GM04504 (cell line): ENCODE measurements around the gene DPEP2NB.
"Not testable (repeated sequence)": the region's sequence is repeated elsewhere in the genome, so short reads cannot be mapped to it uniquely, and the experiment has no call there.

Experiments
- DNase-seq: peaks from one replicate; pipeline ENCODE4 v3.0.0-alpha.2; 2012; ENCODE audit warnings: low read depth

DPEP2NB gene

DNA sequence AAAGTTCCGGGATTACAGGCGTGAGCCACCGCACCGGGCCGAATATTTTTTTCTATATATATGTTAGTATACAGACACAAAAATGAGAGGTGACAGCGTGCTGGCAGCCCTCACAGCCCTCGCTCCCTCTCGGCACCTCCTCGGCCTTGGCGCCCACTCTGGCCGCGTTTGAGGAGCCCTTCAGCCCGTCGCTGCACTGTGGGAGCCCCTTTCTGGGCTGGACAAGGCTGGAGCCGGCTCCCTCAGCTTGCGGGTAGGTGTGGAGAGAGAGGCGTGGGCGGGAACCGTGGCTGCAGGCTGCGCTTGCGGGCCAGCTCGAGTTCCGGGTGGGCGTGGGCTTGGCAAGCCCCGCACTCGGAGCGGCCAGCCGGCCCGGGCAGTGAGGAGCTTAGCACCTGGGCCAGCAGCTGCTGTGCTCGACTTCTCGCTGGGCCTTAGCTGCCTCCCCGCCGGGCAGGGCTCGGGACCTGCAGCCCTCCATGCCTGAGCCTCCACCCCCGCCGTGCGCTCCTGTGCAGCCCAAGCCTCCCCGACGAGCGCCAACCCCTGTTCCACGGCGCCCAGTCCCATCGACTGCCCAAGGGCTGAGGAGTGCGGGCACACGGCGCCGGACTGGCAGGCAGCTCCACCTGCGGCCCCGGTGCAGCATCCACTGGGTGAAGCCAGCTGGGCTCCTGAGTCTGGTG, 33.6 kb downstream of the DPEP2NB start:
- no peak for DNase-seq

DNA sequence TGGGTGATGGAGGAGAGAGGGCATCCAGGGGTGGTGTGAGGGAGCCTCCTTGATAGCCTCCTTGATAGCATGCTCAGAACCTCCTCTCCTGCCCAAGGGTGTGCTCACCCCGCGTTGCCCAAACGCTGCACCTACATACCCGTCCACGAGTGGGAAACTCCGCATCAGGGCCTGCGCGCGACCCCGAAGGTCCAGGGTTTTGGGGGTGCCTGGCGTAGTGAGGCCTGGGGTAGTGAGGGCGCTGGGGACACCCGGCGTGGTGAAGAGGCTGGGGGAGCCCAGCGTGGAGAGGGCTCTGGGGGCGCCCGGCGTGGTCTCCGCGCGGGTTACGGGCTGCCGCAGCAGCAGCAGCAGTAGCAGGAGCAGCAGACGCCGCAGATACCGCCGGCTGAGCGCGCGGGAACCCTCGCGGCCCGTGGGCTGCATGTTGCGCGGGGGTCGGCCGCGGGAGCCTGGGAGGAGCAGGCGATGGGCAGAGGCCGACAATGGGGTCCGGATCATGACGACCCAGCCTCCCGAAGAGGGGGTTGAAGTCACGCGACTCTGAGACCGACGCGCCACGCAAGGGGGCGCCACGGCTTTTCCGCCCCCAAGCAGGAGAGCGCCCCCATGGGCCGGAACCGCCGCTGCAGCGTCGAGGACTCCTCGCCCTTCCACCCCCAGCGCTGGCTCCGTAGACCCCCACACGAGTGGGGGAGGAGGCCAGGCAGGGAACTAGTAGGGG, 35.6 kb downstream of the DPEP2NB start, which contains the start of gene DPEP3:
DPEP3 (minus strand) TSS at position 545 of the 724 bp plus-strand sequence; CDS start at position 426, 119 bp downstream.
- DNase-seq, result no peak

DNA sequence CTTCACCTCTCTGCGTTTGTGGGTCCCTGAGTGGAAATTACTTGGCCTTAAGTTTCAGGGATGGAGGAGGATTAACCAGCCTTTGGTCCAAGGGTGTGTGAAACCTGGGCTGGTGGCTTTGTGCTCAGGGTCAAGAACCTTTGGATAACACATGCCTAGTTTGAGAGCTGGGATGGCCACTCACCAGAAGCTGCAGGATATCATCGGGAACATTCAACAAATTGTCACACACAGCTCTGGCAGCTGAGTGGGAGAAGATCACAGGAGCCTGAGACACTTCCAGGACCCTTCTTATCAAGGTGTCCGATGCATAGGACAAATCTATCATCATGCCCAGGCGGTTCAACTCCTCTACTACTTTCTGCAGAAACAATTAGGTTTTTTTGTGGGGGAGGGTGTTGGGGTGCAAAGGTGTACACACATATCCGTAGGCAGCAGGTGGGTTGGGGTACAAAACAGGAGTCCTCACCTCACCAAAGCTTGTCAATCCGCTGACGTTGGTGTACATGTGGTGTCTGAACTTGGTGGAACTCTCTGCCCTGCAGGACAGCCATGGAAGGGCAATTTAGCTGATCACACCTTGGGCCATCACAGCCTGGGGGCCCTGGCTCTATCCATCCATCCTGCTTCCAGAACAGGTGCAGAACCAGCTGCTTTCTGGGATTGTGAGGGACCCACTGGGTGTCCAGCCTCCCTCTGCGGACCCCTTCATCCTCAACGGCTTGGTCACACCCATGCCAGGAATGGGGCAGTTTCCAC, 38.1 kb downstream of the DPEP2NB start:
- no peak for DNase-seq

DNA sequence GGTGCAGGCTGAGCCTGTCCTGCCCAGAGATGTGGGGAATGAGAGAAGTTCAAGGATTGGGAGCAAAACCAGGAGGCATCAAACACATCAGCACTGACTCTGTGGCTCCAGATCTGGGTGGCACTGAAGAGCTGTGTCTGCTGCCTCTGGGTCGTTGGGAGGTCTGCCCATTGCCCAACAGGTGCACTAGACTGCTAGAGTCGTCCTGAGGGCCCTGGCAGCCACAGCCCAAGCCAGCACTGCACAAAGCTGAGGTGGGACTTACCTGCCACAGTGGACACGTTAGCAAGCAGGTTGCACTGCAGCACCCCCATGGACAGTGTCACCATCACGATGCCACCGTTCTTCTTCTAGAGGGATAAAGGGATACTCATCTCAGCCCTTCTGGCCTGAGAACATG, 38.7 kb downstream of the DPEP2NB start:
- no peak for DNase-seq

DNA sequence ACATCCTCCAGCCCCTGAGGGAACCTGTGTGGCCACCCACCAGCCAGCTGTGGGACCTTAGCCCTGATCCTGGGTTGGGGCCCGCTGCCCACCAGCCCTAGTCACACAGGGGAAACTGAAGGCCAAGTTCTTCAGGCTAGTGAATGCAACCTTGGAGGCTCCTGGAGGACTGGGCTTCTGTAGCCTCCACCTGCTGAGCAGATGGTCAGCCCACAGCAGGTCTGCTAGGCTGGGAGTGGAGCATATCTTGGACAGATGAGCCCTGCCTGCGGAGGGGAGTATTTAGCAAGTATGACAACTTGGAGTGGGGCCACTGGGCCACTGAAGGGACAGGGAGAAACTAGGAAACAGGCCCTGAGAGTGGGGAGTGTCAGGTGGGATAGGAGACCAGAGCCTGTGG, 39.5 kb downstream of the DPEP2NB start:
- no peak for DNase-seq

DNA sequence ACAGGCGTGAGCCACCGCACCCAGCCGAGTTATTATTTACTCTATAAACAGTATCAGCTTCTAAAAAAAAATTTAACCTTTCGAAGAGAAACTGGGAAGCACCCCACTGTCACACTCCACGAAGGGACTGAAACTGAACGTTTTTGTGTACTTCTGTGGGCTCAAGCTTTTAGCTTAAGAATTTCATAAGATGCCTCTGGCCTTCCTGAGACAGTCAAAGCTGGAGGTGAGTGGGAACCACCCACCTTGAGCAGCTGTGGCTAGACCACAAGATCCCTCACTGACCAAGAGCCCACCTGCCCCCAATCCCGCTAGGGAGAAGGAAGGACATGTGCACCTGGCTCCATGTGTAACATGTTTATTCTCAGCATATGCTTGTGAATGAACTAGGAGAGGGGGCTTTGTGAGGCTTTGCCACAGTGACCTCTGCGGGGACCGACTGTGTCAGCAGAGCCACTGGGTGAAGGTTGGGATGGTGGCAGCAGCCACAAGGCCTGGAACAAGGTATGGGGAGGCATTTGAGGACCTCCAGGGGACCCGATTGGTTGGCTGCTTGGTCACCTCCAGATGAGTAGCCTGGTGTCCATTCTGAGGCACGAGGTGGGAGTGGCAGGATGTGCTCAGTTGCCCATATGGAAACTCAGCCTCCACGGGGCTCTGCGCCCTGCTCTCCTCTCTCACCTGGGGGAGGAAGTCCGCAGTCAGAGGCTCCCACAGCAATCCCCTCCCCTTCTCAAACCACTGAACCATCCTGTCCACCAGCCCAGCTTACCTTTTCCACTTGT, 40.2 kb downstream of the DPEP2NB start:
- no peak for DNase-seq

DNA sequence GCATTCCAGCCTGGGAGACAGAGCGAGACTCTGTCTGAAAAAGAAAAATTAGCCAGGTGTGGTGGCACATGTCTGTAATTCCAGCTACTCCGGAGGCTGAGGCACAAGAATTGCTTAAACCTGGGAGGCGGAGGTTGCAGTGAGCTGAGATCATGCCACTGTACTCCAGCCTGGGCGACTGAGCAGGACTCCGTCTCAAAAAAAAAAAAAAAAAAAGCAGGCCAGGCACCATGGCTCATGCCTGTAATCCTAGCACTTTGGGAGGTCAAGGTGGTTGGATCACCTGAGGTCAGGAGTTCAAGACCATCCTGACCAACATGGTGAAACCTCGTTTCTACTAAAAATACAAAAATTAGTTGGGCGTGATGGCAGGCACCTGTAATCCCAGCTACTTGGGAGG, 43.4 kb downstream of the DPEP2NB start:
- DNase-seq, result not testable (repeated sequence)

DNA sequence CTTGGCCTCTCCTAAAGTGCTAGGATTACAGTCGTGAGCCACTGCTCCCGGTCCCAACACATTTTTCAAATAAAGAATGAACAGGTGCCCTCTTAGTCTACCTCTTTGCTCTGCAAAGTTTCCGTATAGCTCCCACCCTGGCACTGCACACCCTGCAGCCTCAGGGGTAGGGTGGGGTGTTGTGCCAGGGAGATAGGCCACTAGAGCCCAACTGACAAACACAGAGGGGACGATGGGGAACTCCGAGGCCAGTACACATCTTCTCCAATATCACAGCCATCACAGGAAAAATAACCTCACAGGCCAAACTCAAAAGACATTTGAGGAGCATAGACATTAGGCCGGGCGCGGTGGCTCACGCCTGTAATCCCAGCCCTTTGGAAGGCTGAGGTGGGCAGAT, 44.6 kb downstream of the DPEP2NB start:
- DNase-seq, result no peak

DNA sequence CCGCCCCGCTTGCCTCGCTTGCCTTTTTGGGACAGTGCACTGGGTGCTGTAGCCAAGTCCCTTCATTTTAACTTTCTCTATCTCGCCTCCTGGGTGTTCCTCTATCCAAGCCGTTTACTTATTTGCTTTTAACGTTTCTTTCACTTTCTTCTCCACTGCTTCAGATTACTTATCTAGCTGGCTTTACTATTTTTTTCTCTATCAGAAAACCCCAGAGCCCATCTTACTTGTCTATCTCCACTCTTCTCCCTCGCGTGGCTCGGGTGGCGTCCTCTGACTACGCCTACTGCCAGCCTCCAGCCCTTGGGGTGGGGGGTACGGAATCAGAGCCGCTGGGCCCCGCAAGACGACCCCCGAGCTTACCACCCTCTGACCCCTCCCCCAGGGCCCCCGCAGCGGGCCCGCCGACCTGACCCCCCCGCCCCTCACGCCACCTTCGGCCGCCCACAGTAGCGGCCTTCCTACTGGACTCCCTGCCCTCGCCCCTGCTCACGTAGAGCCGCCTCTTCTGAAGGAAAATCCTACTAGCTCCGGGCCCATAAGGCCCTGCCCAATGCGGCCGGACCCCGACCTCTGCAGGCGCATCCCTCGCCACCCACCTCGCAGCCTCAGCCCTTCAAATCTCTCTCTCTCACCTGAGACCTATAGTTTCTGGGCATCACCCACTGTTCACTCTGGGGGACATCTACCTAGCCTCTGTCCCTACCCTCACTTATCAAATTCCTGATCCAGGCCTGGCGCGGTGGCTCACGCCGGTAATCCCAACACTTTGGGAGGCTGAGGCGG, 46.3 kb downstream of the DPEP2NB start:
- no peak for DNase-seq

DNA sequence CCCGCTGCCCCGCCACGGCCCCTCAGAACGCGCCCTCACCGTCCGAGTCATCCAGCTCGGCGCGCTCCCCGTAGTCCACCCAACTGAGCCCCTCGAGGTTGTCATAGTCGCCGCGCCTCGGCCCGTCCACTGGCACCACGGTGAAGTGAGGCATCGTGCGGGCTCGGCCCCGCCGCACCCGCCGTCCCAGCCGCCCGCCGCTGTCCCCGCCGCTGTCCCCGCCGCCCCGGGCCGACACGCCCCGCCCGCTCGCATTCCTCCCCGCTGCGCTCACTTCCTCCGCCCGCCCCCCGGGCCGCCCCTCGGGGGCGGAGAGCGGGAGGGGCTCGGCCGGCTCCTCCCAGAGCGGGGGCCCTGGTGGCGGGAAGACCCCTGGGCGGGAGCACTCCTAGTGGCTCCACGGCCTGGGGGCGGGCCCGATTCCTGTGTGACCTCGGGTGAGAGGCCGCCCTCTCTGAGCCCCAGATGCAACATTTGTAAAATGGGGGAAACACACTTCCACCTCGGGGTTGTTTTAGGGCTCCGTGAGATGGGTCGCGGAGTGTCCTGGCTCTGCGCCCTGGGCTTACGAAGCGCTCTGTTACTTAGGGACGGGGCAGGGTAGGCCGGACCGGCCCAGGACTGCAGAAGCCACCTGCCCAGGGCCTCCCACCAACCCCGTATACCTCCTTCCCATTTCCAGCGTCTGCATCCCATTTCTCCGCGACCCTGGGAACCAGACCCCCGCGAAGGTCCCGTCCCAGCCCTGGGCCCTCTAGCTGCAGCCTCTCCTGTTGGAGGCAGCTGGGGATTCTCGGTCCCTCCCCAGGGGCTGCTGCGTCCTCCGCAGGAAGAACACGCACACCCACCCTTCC, 47.1 kb downstream of the DPEP2NB start, which contains the start of gene SLC12A4:
SLC12A4 (minus strand) TSS at position 238 of the 854 bp plus-strand sequence; CDS start at position 154, 84 bp downstream.
- DNase-seq, result peak; percentile 59

DNA sequence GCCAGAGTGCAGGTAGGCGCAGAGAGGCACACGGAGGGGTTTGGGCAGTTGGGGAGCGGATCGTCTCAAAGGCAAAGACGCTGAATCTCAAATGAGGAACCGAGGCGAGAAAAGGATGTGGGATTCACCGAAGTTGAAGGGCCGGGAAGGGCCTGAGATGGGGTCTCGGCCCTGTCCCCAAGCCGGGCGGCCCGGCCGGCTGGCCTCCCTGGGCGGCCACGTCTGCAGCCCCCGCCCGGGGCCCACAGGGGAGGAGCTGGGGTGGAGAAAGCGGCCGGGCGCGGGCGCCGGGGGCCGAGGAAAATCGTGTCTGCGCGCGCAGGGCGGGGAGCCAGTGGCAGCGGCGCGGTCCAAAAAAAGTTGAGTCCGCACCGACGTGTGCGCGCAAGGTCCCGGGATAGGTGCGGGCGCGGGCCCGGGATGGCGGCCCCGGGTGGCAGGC, 47.7 kb downstream of the DPEP2NB start:
- no peak for DNase-seq

DNA sequence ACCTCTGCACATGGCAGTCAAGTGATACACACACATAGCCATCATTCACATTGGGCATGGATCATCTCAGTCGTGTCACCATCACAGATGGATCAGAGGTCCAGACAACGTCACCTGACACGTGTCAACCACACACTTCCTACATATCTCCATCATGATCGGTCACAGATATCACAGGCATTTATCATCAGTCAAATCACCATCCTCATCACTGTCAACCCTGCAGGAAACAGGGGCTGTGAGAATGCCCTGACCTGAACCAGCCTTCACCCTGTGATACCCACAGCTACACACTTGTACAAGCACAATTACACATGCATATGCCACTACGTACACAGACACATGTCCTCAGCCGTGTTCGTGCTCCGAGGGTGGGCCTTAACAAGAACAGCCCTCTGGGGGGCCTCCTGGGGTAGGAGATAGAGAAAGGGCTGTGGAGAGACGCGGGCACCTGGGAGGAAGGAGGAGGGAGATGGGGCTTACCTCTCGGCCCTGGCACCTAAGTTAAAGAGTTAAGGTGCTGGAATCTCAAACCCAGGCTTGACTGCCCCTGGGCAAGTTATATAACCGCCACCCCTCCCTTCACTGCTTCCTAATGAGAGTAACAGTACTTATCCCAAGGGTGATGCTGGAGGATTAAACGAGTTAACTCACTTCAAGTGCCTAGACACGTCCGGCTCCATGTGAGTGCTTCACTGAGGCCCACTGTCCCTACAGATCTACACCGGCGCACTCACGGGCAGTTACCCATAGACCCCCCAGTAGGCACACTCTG, 48.3 kb downstream of the DPEP2NB start:
- DNase-seq, result no peak

DNA sequence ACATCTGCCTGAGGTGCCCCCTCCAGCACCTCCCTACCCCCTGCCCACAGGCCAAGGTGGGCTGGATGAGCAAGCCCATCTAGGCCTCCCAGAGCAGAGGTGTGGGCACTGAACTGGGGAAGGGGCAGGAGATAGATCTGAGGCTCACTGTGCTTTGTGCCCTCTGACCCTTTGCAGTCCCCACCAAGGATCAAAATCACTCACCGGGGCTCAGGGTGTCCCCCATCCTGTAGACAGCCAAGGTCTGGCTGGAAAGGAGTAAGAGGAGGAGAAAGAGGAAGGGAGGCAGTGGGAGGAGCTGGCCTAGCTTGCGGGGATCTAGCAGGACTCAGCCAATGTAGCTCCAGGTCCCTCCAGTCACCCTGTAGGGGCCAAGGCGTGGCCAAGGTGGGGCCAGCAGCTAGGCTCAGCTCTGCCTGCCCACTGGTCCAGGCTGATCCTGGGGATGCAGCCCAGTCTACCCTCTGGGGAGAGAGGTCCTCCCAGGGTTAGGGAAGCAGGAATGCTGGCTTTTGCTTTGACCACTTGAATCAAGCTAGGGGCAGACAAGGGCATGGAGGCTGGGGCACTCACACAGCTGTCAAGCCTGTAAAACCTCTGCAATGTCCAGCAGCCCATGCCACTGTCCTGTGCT, 49.0 kb downstream of the DPEP2NB start:
- no peak for DNase-seq

DNA sequence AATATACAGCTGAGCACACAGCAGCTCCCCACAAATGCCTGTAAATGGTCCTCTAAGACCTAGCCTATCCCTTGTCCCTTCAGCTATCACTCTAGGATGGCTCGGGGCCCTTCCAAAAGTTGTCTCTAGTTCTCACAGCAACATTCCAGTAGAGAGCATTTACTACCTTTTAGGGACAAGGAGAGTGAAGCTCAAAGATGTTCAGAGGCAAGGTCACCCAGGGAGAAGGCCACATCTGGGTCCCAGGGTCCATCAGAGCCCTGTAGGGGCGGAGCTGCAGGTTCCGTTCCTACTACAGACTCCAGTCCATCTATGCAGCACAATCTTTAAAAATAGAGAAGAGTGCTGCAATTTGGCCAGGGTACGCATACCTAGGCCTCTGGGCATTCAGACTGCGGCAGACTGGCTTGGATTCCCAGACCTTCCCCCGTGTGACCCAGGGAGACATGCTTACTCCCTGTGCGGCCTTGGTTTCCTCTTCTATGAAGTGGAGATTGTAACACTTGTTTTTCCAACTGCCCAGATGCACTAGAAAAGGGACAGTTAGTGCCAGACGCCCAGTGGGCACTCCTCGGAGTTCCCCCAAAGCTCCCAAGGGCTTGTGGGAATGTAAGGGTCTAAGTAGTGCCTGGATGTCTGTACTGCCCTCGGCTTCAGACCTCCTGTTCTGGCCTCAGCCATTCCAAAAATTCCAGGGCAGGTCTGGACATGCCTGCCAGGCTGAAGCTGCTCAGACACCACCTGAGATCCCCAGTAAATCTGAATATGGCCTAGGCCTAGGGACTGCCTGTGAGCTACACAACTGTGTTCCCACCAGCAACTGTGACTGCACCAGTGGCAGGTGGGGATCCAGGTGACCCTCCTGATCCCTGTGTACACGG, 49.8 kb downstream of the DPEP2NB start:
- no peak for DNase-seq

DNA sequence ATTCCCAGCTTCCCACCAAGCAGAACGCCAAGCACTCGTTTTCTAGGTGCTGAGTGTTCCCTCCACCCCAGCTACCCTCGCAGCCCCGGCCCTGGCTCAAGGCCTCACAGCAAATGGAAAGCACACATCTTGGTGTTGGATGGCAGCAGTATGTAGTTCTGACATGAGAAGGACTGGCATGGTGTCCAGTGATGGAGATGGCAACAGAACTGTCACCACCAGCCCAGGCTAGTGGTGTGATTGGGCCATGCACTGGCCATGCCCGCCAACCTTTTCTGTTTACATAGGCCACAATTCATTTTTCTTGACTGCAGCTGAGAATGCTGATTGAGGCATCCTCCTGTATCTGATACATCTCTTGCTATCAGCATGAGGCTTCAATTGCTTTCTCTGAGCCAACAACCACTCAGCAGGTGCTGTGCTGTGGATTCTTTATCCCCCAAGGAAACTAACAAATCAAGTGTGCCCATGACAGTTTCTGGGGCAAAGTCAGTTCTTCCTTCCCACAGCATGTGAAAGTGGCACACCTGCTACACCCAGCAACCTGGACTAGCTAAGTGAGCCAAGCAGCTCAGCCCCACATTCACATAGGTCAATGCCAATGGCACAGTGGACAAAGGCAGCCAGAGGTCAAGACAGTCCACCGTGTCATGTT, 51.1 kb downstream of the DPEP2NB start:
- DNase-seq, result no peak

DNA sequence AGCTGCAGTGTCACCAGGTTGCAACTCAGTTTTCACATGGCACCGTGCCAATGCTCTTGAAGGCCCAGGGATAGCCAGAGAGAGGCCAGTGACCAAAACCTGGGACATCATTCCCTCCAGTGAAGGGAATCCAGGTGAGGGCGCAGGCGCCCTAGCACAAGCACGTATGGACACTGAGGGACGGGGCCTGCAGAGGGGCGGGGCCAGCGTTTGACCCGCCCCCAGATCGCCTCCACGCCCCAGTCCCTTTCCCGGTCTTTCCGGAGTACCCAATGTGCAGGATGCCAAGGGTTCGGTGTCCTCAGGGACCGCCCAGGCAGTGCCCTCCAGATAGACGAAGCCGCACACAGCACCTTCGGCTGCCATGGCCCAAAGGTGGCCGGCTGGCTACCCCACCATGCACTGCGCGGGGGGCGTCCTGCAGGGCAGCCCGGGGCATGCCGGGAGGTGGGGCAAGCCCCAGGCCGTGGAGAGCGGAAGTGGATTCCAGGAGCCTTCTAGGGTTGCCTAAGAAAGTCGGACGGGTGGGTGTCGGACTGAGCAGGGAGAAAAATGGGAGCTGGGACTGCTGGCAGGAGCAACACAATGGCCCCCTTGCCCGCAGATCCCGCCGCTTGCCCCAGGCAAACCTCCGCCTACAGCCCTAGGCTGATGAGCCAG, 51.9 kb downstream of the DPEP2NB start:
- DNase-seq, result no peak
